GM18499 (cell line): Measurements from ENCODE around the gene TRMT5.

Experiments used
- ATAC-seq: cut with Tn5 transposase; IDR thresholded peaks from one replicate; pipeline ENCODE4 v1.9.1; 2021; ENCODE audit warnings: moderate number of reproducible peaks; ENCODE audit not compliant: insufficient read depth, unreplicated experiment

The TRMT5 gene, protein sequence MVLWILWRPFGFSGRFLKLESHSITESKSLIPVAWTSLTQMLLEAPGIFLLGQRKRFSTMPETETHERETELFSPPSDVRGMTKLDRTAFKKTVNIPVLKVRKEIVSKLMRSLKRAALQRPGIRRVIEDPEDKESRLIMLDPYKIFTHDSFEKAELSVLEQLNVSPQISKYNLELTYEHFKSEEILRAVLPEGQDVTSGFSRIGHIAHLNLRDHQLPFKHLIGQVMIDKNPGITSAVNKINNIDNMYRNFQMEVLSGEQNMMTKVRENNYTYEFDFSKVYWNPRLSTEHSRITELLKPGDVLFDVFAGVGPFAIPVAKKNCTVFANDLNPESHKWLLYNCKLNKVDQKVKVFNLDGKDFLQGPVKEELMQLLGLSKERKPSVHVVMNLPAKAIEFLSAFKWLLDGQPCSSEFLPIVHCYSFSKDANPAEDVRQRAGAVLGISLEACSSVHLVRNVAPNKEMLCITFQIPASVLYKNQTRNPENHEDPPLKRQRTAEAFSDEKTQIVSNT

DNA sequence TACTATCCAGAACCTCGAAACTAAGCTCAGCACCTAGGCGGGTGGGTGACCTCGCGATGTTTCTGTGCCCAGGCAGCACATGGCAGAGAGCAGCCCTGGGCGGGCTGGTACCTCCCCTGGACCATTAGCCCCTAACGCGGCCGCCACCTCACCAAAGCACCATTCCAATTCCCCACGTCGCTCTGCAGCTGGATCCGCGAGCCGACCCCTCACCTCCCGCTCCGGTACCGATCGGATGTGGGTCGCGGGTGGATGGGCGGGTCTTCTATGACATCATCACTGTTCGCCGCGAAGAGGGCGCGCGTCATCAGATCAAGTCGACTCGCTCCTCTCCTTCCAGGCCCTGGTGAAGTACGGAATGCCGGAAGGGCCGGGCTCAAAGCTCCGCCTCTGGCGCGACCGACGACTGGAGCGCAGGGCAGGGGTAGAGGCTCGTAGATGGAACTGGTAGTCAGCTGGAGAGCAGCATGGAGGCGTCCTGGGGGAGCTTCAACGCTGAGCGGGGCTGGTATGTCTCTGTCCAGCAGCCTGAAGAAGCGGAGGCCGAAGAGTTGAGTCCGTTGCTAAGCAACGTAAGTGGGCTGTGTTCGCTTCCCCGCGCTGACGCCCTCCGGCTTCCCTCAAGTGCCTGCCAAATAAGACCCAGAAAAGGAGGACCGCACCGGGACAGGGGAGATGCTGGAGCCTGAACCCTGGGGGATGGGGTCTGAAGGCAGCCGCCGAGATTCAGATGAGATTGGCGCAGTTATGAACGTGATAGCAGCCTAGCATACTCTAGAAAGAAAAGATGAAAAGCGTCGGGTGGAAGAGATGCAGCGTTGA is at the start of gene TRMT5, which contains the start of gene SLC38A6:
TRMT5 (minus strand) TSS at position 269 of the 822 bp plus-strand sequence; CDS start at position 163, 106 bp downstream.
SLC38A6 (plus strand) TSS at position 435 of the 822 bp plus-strand sequence; CDS start at position 468, 33 bp downstream.
- ATAC-seq: peak; percentile 68

DNA sequence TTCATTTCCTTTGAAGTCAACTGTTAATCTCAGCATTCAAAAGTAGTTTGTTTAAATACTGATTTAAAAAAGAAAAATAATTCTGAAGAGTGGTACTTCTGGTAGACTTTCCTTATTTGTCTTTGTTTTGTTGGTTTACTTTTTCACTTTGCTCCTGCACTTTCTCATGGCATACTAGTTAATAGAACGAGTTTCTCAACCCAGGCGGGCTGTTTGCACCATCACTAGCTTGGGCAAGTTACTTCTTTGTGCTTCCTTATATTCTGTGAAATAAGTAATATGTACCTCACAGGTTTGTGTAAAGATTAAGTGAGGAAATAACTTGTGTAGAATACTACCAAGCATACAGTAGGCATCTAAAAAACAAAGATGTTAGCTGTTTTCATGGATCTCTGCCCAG is 45.6 kb upstream of the TRMT5 start:
- ATAC-seq: no peak

DNA sequence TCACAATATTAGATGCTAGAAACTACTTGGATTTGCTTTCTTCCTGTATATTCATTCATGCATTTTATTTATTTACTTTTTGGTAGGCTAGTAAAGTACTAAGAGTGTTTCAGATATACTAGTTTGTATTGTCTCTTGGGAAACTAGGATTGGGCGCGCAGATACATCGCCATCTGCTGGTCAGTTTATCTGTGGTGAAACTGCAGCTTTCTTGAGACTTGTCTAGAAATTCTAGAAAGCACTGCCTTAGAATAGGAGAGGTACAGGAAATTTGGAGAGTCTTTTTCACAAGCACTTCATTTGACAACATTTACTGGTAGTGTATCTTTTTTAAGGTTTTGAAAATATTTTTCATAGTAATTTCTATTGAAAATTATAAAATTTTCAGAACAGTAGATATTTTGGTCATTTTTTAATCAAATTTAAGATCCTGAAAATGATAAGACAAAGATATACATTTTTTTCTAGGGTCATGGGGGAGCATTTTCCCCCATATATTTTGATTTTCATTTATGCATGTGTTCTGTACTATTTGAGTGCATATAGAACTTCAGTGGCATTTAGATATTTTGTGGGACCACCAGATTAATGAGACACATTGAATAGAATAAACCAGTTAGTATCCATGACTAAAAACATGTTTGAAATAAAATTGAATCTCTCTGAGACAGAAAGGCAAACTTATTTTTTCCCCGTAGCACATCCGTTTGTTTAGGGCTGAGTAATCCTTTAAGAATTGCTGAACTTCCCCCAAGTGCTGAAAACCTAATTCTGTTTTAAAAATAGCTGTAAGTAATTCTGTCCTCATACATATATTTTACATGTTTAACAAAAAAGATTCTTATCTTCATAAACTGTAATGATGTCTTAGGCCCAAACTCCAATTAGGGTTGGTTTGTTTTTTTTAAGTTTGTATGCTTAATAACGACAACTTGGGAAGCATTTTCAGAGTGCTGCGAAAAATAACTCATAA is 44.7 kb upstream of the TRMT5 start:
- no peak for ATAC-seq

DNA sequence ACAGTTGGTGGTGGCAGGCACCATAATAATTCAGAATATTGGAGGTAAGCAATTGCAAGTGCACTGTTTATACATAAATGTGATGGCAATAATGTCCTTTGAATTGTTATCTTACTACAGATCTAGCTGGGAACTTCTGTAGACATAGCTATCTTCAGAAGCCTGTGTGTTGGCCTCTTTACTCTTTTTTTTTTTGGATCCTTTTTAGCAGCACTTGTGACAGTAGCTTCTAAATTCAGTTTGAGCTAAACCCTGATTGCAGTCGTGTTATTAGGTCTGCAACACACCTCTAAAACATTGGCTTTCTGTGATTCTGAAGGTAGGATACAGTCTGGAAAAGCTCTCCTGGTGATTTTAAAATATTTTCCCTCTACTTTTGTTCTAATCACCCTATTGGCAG is 38.7 kb upstream of the TRMT5 start:
- ATAC-seq: no peak

DNA sequence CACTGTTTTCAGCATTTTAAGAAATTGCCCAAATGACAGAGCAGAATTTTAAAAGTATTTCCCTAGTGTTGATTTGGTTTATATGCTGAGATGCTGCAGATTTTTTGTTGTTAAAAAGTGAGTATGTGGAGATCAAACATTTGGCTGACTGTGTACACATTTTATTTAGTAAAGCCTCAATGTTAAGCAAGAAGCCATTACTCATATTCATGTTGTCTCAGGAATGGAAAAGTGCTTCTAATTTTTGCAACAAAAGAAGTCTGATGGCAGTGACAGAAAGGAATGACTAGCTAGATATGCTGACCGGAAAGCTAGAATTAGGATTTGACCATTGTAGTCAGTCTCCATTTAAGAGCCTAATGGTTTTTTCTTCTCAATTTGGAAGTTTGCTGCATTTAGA is 22.7 kb upstream of the TRMT5 start:
- ATAC-seq: no peak

DNA sequence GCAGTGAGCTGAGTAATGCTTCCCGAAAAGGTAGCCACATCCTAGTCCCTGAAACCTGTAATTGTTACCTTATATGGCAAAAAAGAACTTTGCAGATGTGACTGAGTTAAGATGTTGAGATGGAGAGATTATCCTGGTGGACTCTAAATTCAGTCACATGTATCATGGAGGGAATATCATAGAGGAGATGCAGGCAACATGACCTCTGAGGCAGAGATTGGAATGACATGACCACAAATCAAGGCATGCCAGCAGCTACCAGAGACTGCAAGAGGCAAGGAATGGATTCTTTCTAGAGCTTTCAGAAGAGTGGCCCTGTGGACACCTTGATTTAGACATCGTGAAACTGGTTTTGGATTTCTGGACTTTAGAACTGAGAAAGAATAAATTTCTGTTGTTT is 18.7 kb upstream of the TRMT5 start:
- no peak for ATAC-seq

DNA sequence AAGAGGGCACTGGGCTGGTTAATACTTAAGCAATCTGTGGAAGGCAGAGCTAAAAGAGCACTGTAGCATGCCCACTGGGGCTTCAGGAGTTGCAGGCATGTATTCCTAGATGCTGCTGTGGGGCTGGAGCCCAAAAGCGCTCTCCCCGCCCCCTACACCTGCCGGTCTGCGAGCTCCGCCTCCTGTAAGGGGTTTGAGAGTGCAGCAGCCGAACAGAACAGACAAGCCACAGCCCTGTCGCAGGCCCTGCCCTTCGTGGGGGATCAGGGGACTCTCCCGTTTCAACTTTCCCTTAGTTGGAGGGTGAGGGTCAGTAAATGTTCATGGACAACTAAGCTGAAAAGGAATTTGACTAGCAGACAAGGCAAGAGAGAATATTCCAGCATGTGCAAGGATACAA is 17.7 kb upstream of the TRMT5 start:
- no peak for ATAC-seq

DNA sequence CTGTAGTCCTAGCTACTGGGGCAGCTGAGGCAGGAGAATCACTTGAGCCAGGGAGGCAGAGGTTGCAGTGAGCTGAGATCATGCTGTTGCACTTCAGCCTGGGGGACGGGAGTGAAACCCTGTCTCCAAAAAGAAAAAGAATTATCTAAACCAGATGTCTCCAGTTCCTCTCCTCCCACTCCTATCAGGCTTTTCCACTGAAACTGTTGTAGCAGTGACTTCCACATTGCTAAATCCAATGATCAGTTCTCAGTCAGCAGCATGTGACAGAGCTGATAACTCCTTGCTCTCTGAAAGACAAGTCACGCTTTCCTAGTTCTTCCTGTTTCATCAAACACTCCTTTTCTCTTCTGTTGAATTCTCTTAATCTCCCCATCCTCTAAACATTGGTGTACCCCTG is 8.7 kb upstream of the TRMT5 start:
- ATAC-seq: no peak

DNA sequence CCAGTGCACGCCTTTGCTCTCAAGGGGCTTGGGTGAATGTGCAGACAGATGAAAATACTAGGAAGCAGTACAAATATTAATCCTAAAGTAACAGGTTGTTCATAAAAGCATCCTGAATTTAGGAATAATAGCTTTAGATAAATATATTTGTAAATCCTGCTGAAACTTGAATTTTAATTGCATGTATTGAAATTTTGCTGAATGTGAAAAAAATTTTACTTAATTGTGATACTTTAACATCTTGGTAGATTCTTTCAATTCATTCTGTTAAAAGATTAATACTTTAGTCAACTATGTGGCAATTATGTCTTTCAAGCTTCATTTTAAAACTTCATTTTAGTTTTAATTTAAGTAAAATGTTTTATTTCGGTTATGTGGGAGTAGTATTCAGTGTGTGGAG is 5.6 kb upstream of the TRMT5 start:
- ATAC-seq: no peak

DNA sequence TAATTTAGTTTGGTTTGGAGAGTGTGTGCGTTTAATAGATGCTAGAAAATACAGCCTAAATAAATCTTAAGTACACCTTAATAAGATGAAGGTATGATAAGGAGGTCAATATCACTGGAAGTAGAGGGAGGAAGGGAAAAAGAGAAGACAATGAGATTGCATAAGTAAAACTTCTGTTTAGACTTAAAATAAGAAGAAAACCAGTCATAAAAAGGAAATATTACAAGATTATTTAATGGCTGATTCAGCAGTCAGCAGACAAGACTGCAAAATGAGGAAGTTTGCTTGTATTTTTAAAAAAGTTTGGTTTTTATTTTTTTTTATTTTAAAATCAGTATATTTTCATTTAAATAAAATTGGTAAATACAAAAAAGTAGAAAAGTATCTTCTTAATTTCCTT is 3.3 kb upstream of the TRMT5 start:
- ATAC-seq: no peak

DNA sequence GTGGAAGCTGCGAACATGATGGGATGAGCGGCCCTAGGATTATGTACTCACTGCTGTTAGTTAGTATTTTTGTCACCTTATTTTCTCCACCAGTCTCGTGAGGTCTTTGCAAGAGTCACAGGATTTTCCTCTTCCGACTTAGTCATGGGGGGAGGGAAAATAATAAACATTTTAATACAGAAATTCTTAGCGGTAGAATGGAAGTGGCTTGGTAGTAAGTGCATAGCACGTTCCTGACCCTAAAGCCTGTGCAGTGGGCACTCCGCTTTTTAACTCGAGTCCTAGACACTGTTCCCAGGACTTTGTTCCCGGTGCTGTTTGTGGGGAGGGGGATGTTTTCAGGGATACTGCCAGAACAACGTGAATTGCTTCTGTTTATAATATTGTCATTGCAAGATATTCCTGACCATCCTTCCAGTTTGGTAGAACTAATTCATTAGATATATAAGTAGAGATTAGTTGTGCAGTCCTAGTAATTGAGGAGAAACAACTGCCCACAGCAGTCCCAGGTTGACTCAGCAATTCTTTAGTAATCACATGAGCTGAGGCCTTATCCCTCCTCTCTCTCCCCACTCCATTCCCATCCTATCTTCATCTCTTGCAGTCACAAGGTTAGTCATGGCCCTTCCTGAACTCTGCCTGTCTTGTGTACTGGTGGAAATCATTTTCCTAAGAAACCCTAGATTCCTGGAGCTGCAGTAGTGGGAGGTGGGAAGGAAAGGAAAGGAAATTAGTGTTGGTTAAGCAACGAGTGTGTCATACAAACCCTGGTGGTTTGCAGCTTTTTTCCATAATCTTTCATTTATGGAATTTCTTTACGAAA is 965 bp upstream of the TRMT5 start:
- no peak for ATAC-seq

DNA sequence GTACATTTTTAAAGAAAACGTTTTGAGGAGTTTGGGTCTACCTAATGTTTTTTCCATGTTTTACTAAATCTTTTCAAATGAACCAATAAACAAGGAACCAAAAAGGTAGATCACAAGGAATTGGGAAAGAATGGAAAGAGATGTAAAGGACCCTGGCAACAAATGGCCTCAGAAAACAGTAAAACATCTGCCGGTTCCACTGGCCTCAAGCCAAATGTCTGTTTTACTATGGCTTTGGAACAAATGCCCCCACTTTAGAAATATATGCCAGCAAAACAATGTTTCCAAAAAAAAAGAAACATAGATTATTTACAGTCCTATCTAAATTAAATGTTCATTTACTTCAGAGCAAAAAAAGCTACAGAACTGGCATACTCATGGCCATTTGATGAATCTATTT is 3.0 kb downstream of the TRMT5 start:
- ATAC-seq: no peak

DNA sequence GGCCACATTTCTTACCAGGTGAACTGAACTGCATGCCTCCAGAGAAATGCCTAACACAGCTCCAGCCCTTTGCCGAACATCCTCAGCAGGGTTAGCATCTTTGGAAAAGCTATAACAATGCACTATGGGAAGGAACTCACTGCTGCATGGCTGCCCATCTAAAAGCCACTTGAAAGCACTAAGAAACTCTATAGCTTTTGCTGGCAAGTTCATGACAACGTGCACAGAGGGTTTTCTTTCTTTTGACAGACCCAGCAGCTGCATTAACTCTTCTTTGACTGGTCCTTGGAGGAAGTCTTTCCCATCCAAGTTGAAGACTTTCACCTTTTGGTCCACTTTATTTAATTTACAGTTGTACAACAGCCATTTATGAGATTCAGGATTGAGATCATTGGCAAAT is 5.3 kb downstream of the TRMT5 start:
- no peak for ATAC-seq

DNA sequence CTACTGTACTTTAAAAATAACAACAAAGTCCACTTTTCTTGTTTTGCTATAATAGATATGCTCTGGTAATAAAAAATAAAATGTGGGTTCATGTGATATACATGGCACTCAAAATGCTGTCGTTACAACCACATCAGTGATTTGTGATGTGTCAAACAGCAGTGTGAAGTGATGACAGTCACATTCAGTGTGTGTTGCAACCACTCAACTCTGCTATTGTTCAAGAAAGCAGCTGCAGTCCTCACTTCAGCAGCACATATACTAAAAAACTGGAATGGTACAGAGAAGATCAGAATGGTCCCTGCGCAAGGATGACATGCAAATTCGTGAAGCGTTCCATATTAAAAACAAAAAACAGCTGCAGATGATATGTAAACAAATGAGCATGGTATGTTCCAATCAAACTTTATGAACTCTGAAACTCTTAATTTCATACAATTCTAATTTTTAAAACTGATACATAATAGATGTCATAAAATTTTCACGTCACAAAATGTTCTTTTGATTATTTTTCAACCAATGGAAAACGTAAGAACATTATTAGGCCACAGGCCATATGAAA is 6.7 kb downstream of the TRMT5 start:
- no peak for ATAC-seq

DNA sequence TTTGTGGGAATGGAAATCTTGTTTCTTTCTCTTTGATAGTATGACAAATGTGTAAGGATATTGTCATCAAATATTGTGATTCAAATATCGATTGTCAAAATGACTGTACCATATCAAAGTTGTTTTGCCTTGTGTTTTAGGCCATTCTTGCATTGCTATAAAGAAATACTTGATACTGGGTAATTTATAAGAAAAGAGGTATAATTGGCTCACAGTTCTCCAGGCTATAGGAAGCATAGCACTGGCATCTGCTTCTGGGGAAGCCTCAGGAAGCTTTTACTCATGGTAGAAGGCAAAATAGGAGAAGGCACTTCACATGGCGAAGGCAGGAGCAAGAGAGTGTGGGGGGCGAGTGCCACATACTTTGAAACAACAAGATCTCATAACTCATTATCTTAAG is 7.8 kb downstream of the TRMT5 start:
- no peak for ATAC-seq

DNA sequence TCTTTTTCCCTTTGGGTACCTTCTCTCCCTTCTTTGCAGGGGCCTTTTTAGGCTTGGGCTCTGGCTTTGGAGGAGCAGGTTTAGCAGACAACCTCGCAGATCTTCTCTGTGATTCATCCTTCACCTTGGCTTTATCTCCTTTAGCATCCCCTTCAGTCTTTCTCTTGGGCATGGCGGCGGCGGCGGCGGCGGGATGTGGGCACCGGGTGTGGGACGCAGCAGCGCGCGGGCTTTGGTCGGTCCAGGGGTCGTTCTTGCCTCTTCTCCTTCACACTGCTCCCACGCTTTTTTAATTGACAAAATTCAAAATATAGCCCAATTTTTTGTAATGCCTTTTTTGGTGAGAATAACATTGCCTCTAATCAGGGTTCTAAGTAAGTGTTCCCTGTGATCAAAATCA is 8.6 kb downstream of the TRMT5 start:
- ATAC-seq: no peak

DNA sequence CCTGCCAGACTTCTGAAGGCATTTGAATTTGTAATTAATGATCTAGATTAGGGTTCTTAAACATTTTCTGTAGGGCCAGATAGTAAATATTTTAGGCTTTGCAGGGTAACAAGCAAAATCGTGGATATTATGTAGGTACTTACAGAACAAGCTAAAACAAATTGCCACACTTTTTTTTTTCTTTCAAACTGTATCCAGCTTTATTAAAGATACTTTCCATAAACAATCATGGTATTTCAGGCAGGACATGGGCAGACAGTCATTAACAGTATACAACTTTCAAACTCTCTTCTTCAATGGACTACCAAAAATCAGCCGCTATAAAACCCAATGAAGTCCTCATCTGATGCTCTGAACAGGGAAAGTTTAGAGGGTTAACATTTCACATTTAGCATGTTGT is 9.6 kb downstream of the TRMT5 start:
- ATAC-seq: no peak

DNA sequence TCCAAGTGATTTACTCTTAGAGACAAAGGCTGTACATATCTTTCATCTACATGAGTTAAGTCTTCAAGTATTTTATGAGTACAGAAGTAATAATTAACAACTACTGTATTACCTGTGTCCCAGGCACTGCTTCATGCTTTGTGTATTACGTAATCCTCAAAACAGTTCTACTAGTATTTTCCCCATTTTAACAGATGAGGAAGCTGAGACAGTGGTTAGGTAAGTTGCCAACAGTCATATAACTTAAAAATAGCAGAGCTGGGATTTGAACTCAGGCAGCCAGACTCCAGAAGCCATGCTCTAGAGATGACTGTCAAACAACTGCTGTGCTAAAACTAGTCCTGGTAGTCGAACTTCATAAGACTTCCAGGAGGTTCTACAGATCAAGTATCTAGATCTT is 10.7 kb downstream of the TRMT5 start:
- ATAC-seq: no peak

DNA sequence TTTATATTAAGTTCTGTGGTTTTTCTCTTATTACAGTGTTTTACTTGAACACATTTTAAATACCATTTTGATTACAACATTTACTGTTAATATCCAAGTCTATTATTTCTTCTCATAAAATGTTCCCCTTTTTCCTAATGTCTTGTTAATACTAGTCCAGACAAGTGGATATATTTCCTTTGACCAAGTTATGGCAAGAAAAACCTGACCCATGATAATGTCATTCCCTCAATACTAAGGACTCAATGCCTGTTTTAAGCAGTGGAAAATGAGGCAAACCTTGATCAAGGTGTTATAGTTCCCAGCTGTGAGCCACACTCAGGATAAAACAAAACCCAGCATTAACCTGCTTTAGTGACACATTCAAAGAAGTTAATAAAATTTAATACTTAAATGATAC is 12.2 kb downstream of the TRMT5 start:
- no peak for ATAC-seq
